Rectal smooth muscle tissue (tissue), 1 donor: ENCODE measurements around the gene NUDT17.
A peak's percentile ranks its signal among the peaks of the same experiment; 100 is the strongest.

ENCODE experiments used
- H3K27ac ChIP-seq: one replicate; pipeline ENCODE4 v1.7.0; 2013; ENCODE audit warnings: low read depth, low read length, inconsistent platforms
- H3K27me3 ChIP-seq: one replicate; pipeline ENCODE4 v1.7.0; 2013; ENCODE audit warnings: low read length; ENCODE audit not compliant: control insufficient read depth, insufficient read depth
- H3K36me3 ChIP-seq: one replicate; pipeline ENCODE4 v1.7.0; 2013; ENCODE audit warnings: low read length; ENCODE audit not compliant: control insufficient read depth, insufficient read depth
- H3K4me1 ChIP-seq: one replicate; pipeline ENCODE4 v1.7.0; 2013; ENCODE audit warnings: low read length; ENCODE audit not compliant: control insufficient read depth, insufficient read depth
- H3K4me3 ChIP-seq: one replicate; pipeline ENCODE4 v1.7.0; 2013; ENCODE audit warnings: low read length
- H3K9ac ChIP-seq: one replicate; pipeline ENCODE4 v1.7.0; 2013; ENCODE audit warnings: low read length

NUDT17 gene

DNA sequence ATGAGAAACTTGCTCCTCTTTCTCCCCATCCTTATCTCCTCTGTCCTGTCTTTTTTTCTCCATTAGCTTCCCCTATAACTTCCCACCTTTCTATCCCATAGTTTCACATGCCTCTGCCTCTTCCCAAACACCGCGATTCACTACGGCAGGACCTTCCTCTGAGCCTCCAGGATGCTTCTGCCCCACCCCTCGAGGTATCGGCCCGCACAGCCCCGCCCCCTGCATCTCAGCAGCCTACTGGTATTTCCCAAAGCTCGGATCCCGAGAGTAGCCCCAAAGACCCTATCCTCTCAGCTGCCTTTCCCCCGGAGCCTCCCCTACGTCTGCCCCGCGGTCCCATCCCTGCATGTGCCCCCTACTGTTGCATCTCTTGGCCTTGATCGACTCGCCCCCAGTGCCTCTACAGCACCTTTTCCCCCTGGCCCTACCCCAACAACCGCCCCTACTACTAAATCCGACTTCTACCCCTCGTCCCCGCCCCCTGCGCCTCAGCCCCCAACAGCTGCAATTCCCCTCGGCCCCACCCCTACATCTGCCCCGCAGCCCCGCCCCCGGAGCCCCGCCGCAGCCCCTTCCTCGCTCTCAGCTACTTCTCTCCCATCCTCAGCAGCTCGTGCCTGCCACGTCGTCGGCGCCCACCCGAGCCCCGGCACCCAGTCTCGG, 12.9 kb downstream of the NUDT17 start:
- peaks cover 27% of the 10 kb centered on the region for H3K36me3 ChIP-seq
- peak overlapping the region; percentile 51 for H3K9ac ChIP-seq
- peak overlapping the region; percentile 86 for H3K27ac ChIP-seq
- H3K4me3 ChIP-seq, result peak overlapping the region; percentile 92
- H3K4me1 ChIP-seq, result peaks cover 9% of the 10 kb centered on the region
- no peaks in the 10 kb centered on the region for H3K27me3 ChIP-seq

DNA sequence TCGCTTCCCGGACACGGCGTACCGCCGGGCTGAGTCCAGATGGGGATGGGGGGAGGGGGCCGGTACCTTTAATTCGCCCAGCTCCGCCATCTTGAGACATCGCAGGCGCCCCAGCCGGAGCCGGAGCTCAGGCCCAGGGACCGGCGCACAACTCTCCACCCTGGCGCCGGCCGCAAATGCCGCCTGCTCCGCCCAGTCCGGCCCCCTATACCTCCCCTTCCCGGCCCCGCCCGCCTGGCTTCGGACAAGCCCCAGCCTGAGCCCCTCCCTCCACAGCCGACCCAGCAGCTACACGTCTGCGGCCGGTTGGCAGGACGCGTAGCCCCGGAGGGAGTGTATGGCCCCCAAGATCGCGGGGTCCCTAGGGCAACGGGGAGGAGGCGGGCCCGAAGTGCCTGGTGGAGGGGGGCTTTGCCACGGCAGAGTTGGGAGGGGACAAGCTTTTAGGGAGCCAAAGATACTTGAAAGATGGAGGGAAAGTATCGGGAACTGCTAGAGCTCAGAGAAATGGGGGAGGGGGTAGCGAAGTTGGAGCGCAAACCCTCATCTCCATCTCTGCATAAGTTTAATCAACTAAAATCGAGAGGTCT, 13.6 kb downstream of the NUDT17 start, which contains the start of gene PIAS3:
TSS of gene PIAS3 (minus strand) at position 181 of the 590 bp plus-strand sequence. CDS start at position 90, 91 bp downstream.
- H3K36me3 ChIP-seq, result peaks cover 22% of the 10 kb centered on the region
- H3K4me1 ChIP-seq, result peaks cover 9% of the 10 kb centered on the region
- H3K27ac ChIP-seq, result peak within 1 kb of the TSS; percentile 86
- H3K4me3 ChIP-seq, result peak within 1 kb of the TSS; percentile 92
- H3K9ac ChIP-seq, result peak within 1 kb of the TSS; percentile 58
- no peaks in the 10 kb centered on the region for H3K27me3 ChIP-seq

DNA sequence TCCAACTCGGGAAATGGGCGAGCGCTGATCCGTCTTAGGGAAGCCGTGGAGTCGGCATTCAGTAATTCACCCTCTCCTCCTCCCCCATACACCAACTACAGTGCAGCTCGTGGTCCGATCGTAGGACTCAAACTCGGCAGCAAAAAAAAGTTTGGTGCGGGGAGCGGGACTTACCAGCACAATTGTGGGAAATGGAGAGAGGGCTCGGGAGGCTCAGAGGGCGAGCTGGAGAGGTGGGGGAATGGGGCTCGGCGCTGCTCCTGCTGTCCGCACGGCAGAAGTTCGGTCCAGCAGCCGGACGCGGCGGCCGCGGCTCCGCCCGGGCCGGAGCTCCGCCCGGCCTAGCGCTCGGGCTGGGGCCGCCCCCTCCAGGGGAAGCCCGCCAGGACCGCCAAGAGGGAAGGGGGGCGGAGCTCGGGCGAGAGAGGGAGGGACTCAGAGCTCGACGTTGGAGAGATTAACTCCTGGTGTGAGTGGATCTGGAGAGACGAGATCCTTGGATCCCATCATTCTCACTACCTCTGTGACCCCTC, 14.1 kb downstream of the NUDT17 start:
- no peaks in the 10 kb centered on the region for H3K27me3 ChIP-seq
- peak overlapping the region; percentile 58 for H3K9ac ChIP-seq
- H3K36me3 ChIP-seq, result peaks cover 16% of the 10 kb centered on the region
- H3K27ac ChIP-seq, result peak overlapping the region; percentile 86
- peaks cover 9% of the 10 kb centered on the region for H3K4me1 ChIP-seq
- H3K4me3 ChIP-seq, result peak overlapping the region; percentile 82

DNA sequence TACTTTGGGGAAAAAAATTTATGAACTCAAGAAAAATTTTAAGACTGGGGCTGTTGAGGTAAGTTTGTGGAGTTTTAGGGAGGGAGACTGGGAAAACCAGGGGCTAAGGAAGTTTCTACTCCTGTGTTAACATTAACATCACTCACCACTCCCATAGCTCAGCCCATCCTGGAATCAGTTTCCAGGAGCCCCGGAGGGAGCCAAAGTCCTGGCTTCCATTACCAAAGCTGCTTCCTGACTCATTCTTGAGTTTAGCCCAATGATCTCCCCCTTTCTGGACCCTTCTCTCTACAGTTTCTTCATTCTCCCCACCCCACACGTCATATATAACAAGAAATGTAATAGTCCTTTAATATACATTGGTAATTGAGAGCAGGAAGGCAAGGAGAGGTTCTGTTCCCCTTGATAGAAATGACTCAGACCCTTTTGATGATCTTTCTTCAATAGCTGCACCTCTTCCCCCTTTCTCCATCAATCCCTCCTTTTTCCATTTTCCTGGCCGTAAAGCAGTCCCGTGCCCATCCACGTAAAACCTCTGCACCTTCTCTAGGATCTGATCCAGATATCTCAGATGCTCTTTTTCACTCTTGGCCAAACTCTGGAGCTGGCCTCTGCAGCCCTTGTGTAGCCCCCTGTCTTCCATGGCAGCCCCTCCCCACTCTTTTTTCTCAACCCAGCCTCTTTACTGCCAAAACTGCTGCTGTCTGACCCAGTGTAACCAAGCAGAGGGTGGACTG, 18.0 kb downstream of the NUDT17 start:
- Histone ChIP-seq H3K36me3 (no peaks in the 10 kb centered on the region), H3K4me3 (no peak overlapping the region), H3K27ac (no peak overlapping the region)

DNA sequence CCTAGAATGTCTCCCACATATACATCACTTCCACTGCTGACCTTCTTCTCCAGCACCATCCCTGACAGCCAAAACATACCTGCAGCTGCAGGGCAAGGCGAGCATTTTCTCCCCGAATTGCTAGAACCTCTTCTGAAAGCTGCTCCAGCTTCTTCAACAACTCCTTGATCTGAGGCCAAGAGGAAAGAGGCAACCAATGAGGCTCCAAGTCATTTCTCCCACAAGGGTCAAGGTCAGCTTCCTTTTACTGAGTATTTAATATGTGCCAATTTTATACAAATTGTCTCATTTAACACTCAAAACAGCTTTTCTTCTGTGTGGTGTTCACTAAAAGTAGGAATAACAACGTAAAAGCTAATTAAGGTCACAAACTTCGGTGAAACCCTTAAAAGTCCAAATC, 22.8 kb downstream of the NUDT17 start:
- Histone ChIP-seq H3K27me3 (no peaks in the 10 kb centered on the region), H3K36me3 (no peaks in the 10 kb centered on the region), H3K27ac (no peak overlapping the region), H3K9ac (no peak overlapping the region), H3K4me3 (no peak overlapping the region), H3K4me1 (peaks cover 4% of the 10 kb centered on the region)

More for the DNA sequence above, 18.0 kb downstream of the NUDT17 start:
- peaks cover 5% of the 10 kb centered on the region for H3K4me1 ChIP-seq
- H3K27me3 ChIP-seq, result no peaks in the 10 kb centered on the region
- no peak overlapping the region for H3K9ac ChIP-seq

DNA sequence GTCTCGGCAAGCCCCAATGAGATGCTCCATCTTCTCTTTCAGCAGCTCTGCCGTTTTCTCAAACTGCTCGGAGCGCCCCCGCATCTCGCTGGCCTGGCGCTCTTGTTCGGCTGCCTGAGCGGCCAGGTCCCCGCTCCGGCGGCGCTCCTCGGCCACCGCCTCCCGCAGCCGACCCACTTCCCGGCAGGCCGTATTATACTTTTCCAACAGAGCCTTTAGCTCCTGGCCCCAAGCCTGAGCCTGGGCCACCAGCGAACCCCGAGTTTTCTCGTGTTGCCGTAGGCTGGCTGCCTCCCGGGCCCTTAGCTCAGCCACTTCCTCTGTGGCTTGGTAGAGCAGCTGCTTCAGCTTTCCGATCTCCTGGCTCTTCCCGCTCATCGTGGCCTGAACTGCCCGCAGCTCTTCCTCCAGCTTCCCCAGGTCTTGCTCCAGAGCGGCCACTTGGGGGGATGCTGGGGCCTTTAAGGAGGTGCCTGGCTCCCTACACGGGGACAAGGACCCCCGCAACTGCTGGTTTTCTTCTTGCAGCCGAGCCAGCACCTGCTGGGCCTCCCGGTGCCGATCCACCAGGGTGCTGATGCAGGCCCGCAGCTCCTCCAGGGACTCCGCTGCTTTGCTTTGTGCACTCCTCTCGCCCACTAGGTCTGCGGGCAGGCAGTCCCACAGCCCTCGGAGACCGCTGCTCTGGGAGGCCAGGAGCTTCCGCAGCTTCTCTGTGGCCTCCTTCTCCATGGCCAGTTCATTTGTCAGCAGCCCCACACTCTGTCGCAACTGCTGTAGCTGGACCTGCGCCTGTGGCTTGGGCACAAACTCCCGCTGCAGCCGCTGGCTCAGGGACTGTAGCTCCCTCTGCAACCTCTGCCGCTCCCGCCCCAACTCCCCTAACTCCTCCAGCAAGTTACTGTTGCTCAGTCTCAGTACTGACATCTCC, 26.8 kb downstream of the NUDT17 start:
- peak overlapping the region; percentile 1 for H3K9ac ChIP-seq
- H3K36me3 ChIP-seq, result no peaks in the 10 kb centered on the region
- H3K27ac ChIP-seq, result peak overlapping the region; percentile 83
- H3K27me3 ChIP-seq, result no peaks in the 10 kb centered on the region
- H3K4me1 ChIP-seq, result peaks cover 4% of the 10 kb centered on the region
- H3K4me3 ChIP-seq, result peak overlapping the region; percentile 51

DNA sequence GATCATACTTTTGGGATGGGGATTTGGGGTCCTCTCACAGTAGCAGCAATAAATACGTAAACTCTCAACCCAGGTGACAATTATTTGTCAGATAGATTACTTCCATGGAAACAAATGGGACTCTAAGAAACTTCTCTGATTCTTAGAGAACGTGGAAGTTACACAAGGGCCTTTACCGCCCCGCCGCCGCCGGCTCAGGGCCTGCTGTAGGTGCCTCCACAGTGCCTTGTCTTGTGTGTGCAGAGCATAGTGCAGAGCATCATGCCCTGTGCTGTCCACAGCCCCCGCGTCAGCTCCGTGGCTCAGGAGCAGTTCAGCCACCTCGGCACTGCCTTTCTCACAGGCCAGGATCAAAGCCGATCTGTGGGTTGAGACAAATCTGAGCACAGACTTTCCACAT, 29.2 kb downstream of the NUDT17 start:
- H3K4me3 ChIP-seq, result no peak overlapping the region
- H3K27me3 ChIP-seq, result no peaks in the 10 kb centered on the region
- no peak overlapping the region for H3K27ac ChIP-seq
- H3K36me3 ChIP-seq, result no peaks in the 10 kb centered on the region
- peaks cover 4% of the 10 kb centered on the region for H3K4me1 ChIP-seq
- H3K9ac ChIP-seq, result no peak overlapping the region

DNA sequence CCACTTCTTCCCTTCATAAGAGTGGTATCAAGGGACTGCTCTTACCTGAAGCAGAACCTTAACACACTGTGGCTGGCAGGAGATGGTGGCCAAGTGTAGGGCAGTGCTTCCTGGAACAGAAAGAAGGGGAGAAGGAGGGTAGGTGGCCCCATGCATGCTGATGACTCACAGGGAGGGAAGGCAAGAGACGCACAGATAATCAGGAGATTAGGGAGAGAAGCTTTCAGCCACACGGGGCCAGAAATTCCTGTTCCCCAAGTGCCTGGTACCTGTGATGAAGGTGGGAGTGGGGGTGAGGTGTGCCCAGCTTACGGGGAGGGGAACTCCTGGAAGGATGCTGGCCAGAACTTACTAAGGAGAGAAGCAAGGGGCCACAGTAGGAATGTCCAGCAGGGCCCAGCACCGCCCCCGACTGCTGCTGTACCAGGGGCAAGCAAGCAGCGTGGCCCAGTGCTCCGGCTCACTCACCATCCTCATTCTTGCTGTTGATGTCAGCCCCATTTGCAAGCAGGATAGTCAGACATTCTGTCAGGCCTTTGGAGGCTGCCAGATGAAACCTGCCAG, 32.6 kb downstream of the NUDT17 start:
- H3K4me1 ChIP-seq, result no peaks in the 10 kb centered on the region
- H3K36me3 ChIP-seq, result no peaks in the 10 kb centered on the region
- no peak overlapping the region for H3K27ac ChIP-seq
- H3K27me3 ChIP-seq, result no peaks in the 10 kb centered on the region
- no peak overlapping the region for H3K9ac ChIP-seq
- H3K4me3 ChIP-seq, result no peak overlapping the region

DNA sequence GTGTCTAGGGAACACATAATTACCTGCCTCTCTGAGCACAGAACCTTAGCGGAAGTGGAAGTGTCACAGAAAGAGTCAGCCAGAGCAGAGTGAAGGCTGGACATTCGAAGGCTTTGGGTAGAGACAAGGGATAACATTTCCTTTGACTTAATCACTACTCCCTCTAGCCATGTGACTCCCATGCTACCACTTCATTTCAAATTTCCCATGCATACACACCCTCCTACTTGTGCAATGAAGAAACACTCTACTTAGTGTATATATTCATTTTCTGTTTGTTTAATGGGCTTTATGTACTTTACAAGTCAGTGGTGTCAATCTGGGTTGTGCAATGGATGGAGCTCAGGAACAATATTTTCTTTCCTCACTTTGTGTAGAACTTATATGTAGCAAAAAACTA, 33.3 kb downstream of the NUDT17 start:
- no peaks in the 10 kb centered on the region for H3K27me3 ChIP-seq
- no peak overlapping the region for H3K27ac ChIP-seq
- H3K9ac ChIP-seq, result no peak overlapping the region
- H3K4me1 ChIP-seq, result no peaks in the 10 kb centered on the region
- H3K4me3 ChIP-seq, result no peak overlapping the region
- H3K36me3 ChIP-seq, result no peaks in the 10 kb centered on the region

DNA sequence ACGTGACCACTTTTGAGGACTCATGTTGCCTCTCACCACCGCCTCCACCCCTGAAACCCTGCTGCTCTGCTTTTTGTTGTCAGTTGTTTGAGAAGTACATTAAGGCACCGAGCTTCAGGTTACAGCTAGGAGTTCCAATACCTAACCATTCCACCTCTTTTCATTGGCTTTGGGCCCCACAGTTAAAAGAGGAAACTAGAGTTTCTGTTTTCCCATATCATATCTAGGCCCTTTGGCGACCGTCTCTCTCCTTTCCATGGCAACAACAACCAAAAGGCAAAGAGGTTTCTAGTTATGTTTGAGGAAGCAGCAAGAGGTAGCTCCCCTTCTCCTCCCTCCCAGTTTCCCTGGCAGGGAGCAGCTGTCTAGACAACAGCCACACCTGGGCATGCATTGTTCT, 34.3 kb downstream of the NUDT17 start:
- H3K4me3 ChIP-seq, result no peak overlapping the region
- no peaks in the 10 kb centered on the region for H3K4me1 ChIP-seq
- no peak overlapping the region for H3K9ac ChIP-seq
- H3K36me3 ChIP-seq, result no peaks in the 10 kb centered on the region
- no peak overlapping the region for H3K27ac ChIP-seq
- H3K27me3 ChIP-seq, result no peaks in the 10 kb centered on the region

DNA sequence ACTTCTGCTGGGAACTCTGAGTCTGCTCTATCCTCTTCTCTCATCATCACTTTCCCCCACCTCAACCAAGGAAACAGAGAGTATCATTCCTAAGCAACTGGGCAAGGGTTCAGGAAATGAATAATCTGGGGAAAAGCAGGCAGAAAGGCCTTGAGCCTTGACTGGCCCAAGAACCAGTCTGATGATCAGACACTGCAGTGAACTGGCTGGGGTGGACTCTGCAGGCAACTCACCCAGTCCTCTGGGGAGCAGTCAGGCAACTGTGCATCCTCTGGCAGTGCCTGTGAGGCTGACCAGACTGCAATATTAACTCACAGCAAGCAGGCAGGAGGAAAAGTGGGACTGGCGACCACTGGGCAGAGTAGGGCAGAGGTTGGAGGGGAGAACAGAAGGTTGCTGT, 39.2 kb downstream of the NUDT17 start:
- Histone ChIP-seq H3K36me3 (no peaks in the 10 kb centered on the region), H3K27me3 (no peaks in the 10 kb centered on the region), H3K9ac (no peak overlapping the region), H3K27ac (no peak overlapping the region), H3K4me1 (no peaks in the 10 kb centered on the region), H3K4me3 (no peak overlapping the region)
